PC-3 (cell line): Measurements from ENCODE around the gene NGRN. TPM values are rescaled to one million over a fixed set of nuclear protein-coding genes. Genes with fewer than 3 reads are reported as not detected.
"Not testable (repeated sequence)": the region's sequence is repeated elsewhere in the genome, so short reads cannot be mapped to it uniquely, and the experiment has no call there.

Experiments
- ATAC-seq: fragments of 200-7000 bp; cut with Tn5 transposase; 2 replicates; pipeline ENCODE4 v1.9.1; 2020; ENCODE audit warnings: mild to moderate bottlenecking, moderate library complexity
- BruUV-seq: library from RNA; stranded (reverse); fragments of 400-500 nt; replicated peaks from 2 replicates; lab custom pipeline; 2021; lab: Mats Ljungman, UMichigan
- CTCF ChIA-PET: fragments of 300-600 bp; sonication (Branson Sonifier 250); formaldehyde crosslinking; loops from one replicate; lab custom pipeline; 2022; ENCODE audit warnings: antibody characterized with exemption; lab: Charles Lee
- POLR2A ChIA-PET: fragments of 300-600 bp; sonication (Branson Sonifier 250); formaldehyde crosslinking; loops from one replicate; lab custom pipeline; 2022; ENCODE audit warnings: antibody characterized with exemption; ENCODE audit not compliant: unreplicated experiment; lab: Charles Lee
- DNase-seq: peaks from one replicate; pipeline ENCODE4 v3.0.0-alpha.2; 2015
- H2AFZ ChIP-seq: fragments of 300-600 bp; sonication (generic); 2 replicates; pipeline ENCODE4 v1.6.0; 2016; ENCODE audit warnings: antibody characterized with exemption, low read length
- H3F3A ChIP-seq: fragments of 300-600 bp; sonication (generic); one replicate; pipeline ENCODE4 v1.6.0; 2017; ENCODE audit warnings: antibody characterized with exemption, low read length, control low read depth, mild to moderate bottlenecking; ENCODE audit not compliant: unreplicated experiment
- H3K27ac ChIP-seq: fragments of 300-600 bp; sonication (generic); 2 replicates; pipeline ENCODE4 v1.5.1; 2016; ENCODE audit warnings: mild to moderate bottlenecking, low read length
- H3K27me3 ChIP-seq: fragments of 300-600 bp; sonication (generic); 2 replicates; pipeline ENCODE4 v1.6.1; 2016; ENCODE audit warnings: low read length, mixed read lengths
- H3K36me3 ChIP-seq: fragments of 300-600 bp; sonication (generic); 2 replicates; pipeline ENCODE4 v1.6.1; 2016; ENCODE audit warnings: low read depth, mixed run types, low read length, mixed read lengths
- H3K4me1 ChIP-seq: fragments of 300-600 bp; sonication (generic); 2 replicates; pipeline ENCODE4 v1.5.1; 2016; ENCODE audit warnings: low read length; ENCODE audit not compliant: insufficient read depth
- H3K4me2 ChIP-seq: fragments of 300-600 bp; sonication (generic); 2 replicates; pipeline ENCODE4 v1.6.0; 2016; ENCODE audit warnings: low read length
- H3K4me3 ChIP-seq: fragments of 300-600 bp; sonication (generic); 2 replicates; pipeline ENCODE4 v1.5.1; 2016; ENCODE audit warnings: mild to moderate bottlenecking, low read length, mixed read lengths
- H3K79me2 ChIP-seq: fragments of 300-600 bp; sonication (generic); 2 replicates; pipeline ENCODE4 v1.6.1; 2017; ENCODE audit warnings: low read length, mixed read lengths
- H3K9ac ChIP-seq: fragments of 300-600 bp; sonication (generic); 2 replicates; pipeline ENCODE4 v1.6.0; 2016; ENCODE audit warnings: mild to moderate bottlenecking, low read length
- H3K9me2 ChIP-seq: fragments of 300-600 bp; sonication (generic); replicated peaks from 2 replicates; pipeline ENCODE4 v1.6.1; 2016; ENCODE audit warnings: mixed run types, low read length, mixed read lengths
- H3K9me3 ChIP-seq: fragments of 300-600 bp; sonication (generic); 2 replicates; pipeline ENCODE4 v1.6.1; 2016; ENCODE audit warnings: low read length, mixed read lengths
- H4K20me1 ChIP-seq: fragments of 300-600 bp; sonication (generic); 2 replicates; pipeline ENCODE4 v1.6.1; 2016; ENCODE audit warnings: low read length, mixed read lengths
- CTCF ChIP-seq: fragments of 300-600 bp; sonication (generic); conservative IDR thresholded peaks from 2 replicates; pipeline ENCODE4 v1.5.1; 2017; ENCODE audit warnings: antibody characterized with exemption, low read depth, mild to moderate bottlenecking, low read length
- EZH2 ChIP-seq: fragments of 300-600 bp; sonication (generic); IDR thresholded peaks from one replicate; pipeline ENCODE4 v1.6.1; 2017; ENCODE audit warnings: antibody characterized with exemption, mild to moderate bottlenecking, low read length; ENCODE audit not compliant: unreplicated experiment
- EZH2phosphoT487 ChIP-seq: fragments of 300-600 bp; sonication (generic); IDR thresholded peaks from 2 replicates; pipeline ENCODE4 v1.6.1; 2018; ENCODE audit warnings: mild to moderate bottlenecking, antibody characterized with exemption, low read length, borderline replicate concordance
- intact Hi-C: fragments of 100-400 bp; cut with micrococcal nuclease; formaldehyde crosslinking; loops from 2 replicates; pipeline ENCODE4 v1.9.0; 2023
- total RNA-seq: library from RNA; depleted of rRNA; stranded (reverse); fragments of >200 nt; gene quantifications from 2 replicates; pipeline ENCODE4 v1.2.3, GENCODE V29; 2014

NGRN gene
- total RNA-seq, 1 experiment from 2014 or later = 99.3 TPM

GRCh38 chr15:90294601-90295269 lies 29.3 kb downstream of the NGRN start:
- DNase-seq = no peak
- Histone ChIP-seq H3K9me3 (no peaks in the 10 kb centered on the region), H3F3A (no peaks in the 10 kb centered on the region), H3K36me3 (no peaks in the 10 kb centered on the region), H3K9ac (no peak overlapping the region), H3K79me2 (no peaks in the 10 kb centered on the region), H2AFZ (no peak overlapping the region), H3K27me3 (no peaks in the 10 kb centered on the region), H3K4me1 (no peaks in the 10 kb centered on the region), H3K9me2 (no peaks in the 10 kb centered on the region), H3K4me2 (no peak overlapping the region), H4K20me1 (no peaks in the 10 kb centered on the region), H3K4me3 (no peak overlapping the region), H3K27ac (no peak overlapping the region)
- intact Hi-C loops = no loop called here
- TF ChIP-seq EZH2 (no peak), EZH2phosphoT487 (no peak), CTCF (no peak)
- no peak for ATAC-seq
- ChIA-PET POLR2A (no interaction called here), CTCF (no interaction called here)
- BruUV-seq = no TSS peak

GRCh38 chr15:90295270-90295648 lies 29.8 kb downstream of the NGRN start:
- TF ChIP-seq CTCF (no peak), EZH2phosphoT487 (no peak), EZH2 (no peak)
- Histone ChIP-seq H2AFZ (no peak overlapping the region), H3K79me2 (no peaks in the 10 kb centered on the region), H3K36me3 (no peaks in the 10 kb centered on the region), H3K27ac (no peak overlapping the region), H3K4me3 (no peak overlapping the region), H3K9ac (no peak overlapping the region), H3F3A (no peaks in the 10 kb centered on the region), H3K9me3 (no peaks in the 10 kb centered on the region), H3K4me2 (no peak overlapping the region), H4K20me1 (no peaks in the 10 kb centered on the region), H3K27me3 (no peaks in the 10 kb centered on the region), H3K9me2 (no peaks in the 10 kb centered on the region), H3K4me1 (no peaks in the 10 kb centered on the region)
- BruUV-seq = no TSS peak
- CTCF ChIA-PET = no interaction called here
- intact Hi-C loops = no loop called here
- POLR2A ChIA-PET = no interaction called here
- no peak for DNase-seq
- ATAC-seq = no peak

GRCh38 chr15:90296316-90296884 lies 30.9 kb downstream of the NGRN start:
- H3K27me3 ChIP-seq, CTCF ChIA-PET, H3K36me3 ChIP-seq, H4K20me1 ChIP-seq, H3K9ac ChIP-seq, BruUV-seq, H3K4me3 ChIP-seq, H2AFZ ChIP-seq, H3K79me2 ChIP-seq, H3K9me2 ChIP-seq, H3K4me2 ChIP-seq, ATAC-seq, DNase-seq, H3K4me1 ChIP-seq, H3K9me3 ChIP-seq, H3F3A ChIP-seq, H3K27ac ChIP-seq, intact Hi-C loops, POLR2A ChIA-PET: not testable (repeated sequence)
